RPMI8226 (cell line): ENCODE measurements around the gene FAM20C.

Experiments
- DNase-seq: peaks from one replicate; pipeline ENCODE4 v3.0.0-alpha.2; 2015

FAM20C gene

GRCh38 chr7:191981-192649, at the start of gene FAM20C:
TSS of gene FAM20C (plus strand) at chr7:192571. CDS start at chr7:193200, 629 bp downstream.
- DNase-seq, result no peak

- no peak for DNase-seq
Observed at GRCh38 chr7:143145-143751, 49.1 kb upstream of the FAM20C start.

- no peak for DNase-seq
Observed at GRCh38 chr7:143811-144453, 48.4 kb upstream of the FAM20C start.

- no peak for DNase-seq
Observed at GRCh38 chr7:144454-144826, 47.9 kb upstream of the FAM20C start.

- peak; percentile 46 for DNase-seq
Observed at GRCh38 chr7:145863-146262, 46.5 kb upstream of the FAM20C start.

- no peak for DNase-seq
Observed at GRCh38 chr7:148543-148931, 43.8 kb upstream of the FAM20C start.

GRCh38 chr7:148932-149790, 43.2 kb upstream of the FAM20C start:
- peak; percentile 97 for DNase-seq

GRCh38 chr7:149791-150636, 42.4 kb upstream of the FAM20C start:
- DNase-seq, result no peak

- no peak for DNase-seq
Observed at GRCh38 chr7:150811-151221, 41.6 kb upstream of the FAM20C start.

GRCh38 chr7:151346-152050, 40.9 kb upstream of the FAM20C start:
- no peak for DNase-seq

- no peak for DNase-seq
Observed at GRCh38 chr7:152702-153391, 39.5 kb upstream of the FAM20C start.

GRCh38 chr7:153604-154003, 38.8 kb upstream of the FAM20C start:
- no peak for DNase-seq

- DNase-seq, result no peak
Observed at GRCh38 chr7:154096-154799, 38.1 kb upstream of the FAM20C start.

- DNase-seq, result no peak
Observed at GRCh38 chr7:155469-155900, 36.9 kb upstream of the FAM20C start.

- DNase-seq, result no peak
Observed at GRCh38 chr7:156111-157007, 36.0 kb upstream of the FAM20C start.

- no peak for DNase-seq
Observed at GRCh38 chr7:157008-157310, 35.4 kb upstream of the FAM20C start.

- DNase-seq, result no peak
Observed at GRCh38 chr7:157771-158625, 34.4 kb upstream of the FAM20C start.

- DNase-seq, result no peak
Observed at GRCh38 chr7:158771-159170, 33.6 kb upstream of the FAM20C start.
